OCI-LY3 (cell line): ENCODE data around the gene LRRC74B.

Experiments
- H2AFZ ChIP-seq: fragments of 200-600, 300-600 bp; shearing (Covaris generic); 2 replicates; pipeline ENCODE4 v1.6.0; 2014; ENCODE audit warnings: antibody characterized with exemption, low read depth, low read length
- H3K27ac ChIP-seq: fragments of 200-600, 300-600 bp; sonication (generic); 2 replicates; pipeline ENCODE4 v1.5.1; 2014; ENCODE audit warnings: mild to moderate bottlenecking, low read length, moderate library complexity, mixed read lengths
- H3K27me3 ChIP-seq: fragments of 200-600, 300-600 bp; sonication (generic); 2 replicates; pipeline ENCODE4 v1.6.1; 2014; ENCODE audit warnings: low read depth, low read length, mixed read lengths
- H3K36me3 ChIP-seq: fragments of 200-600, 300-600 bp; sonication (generic); replicated peaks from 2 replicates; pipeline ENCODE3; 2014; ENCODE audit warnings: low read depth, low read length, mixed read lengths
- H3K4me1 ChIP-seq: fragments of 300-600, 200-600 bp; sonication (generic); 2 replicates; pipeline ENCODE4 v1.6.1; 2014; ENCODE audit warnings: low read length, mixed read lengths
- H3K4me2 ChIP-seq: fragments of 200-600, 300-600 bp; sonication (generic); 2 replicates; pipeline ENCODE4 v1.6.1; 2014; ENCODE audit warnings: low read length, mixed read lengths
- H3K4me3 ChIP-seq: fragments of 300-600, 200-600 bp; sonication (generic); 2 replicates; pipeline ENCODE4 v1.5.1; 2014; ENCODE audit warnings: antibody characterized with exemption, mild to moderate bottlenecking, low read length, moderate library complexity
- H3K79me2 ChIP-seq: fragments of 300-600, 200-600 bp; shearing (Covaris generic); 2 replicates; pipeline ENCODE4 v1.6.1; 2014; ENCODE audit warnings: mild to moderate bottlenecking, low read length, mixed read lengths
- H3K9ac ChIP-seq: fragments of 300-600, 200-600 bp; shearing (Covaris generic); 2 replicates; pipeline ENCODE4 v1.6.0; 2014; ENCODE audit warnings: mild to moderate bottlenecking, low read length, moderate library complexity
- H3K9me3 ChIP-seq: fragments of 200-600, 300-600 bp; shearing (Covaris generic); 2 replicates; pipeline ENCODE4 v1.6.1; 2014; ENCODE audit warnings: low read length, mixed read lengths; ENCODE audit not compliant: insufficient read depth
- H4K20me1 ChIP-seq: fragments of 200-600, 300-600 bp; sonication (generic); 2 replicates; pipeline ENCODE4 v1.6.1; 2016; ENCODE audit warnings: low read length, mixed read lengths; ENCODE audit not compliant: insufficient read depth
- CTCF ChIP-seq: fragments of 200-600, 300-600 bp; sonication (generic); IDR thresholded peaks from 2 replicates; pipeline ENCODE4 v1.5.1; 2014; ENCODE audit warnings: antibody characterized with exemption, low read length, low read depth
- EZH2phosphoT487 ChIP-seq: fragments of 200-600 bp; shearing (Covaris generic); IDR thresholded peaks from 2 replicates; pipeline ENCODE4 v1.6.1; 2018; ENCODE audit warnings: antibody characterized with exemption, mixed run types, low read depth

LRRC74B gene

GRCh38 chr22:21029486-21030025, 16.2 kb upstream of the LRRC74B start:
- H2AFZ ChIP-seq = no peak overlapping the region
- H3K9me3 ChIP-seq = no peaks in the 10 kb centered on the region
- no peaks in the 10 kb centered on the region for H4K20me1 ChIP-seq
- no peak overlapping the region for H3K4me3 ChIP-seq
- no peaks in the 10 kb centered on the region for H3K27me3 ChIP-seq
- H3K36me3 ChIP-seq = no peaks in the 10 kb centered on the region
- H3K4me1 ChIP-seq = no peaks in the 10 kb centered on the region
- TF ChIP-seq CTCF (no peak), EZH2phosphoT487 (no peak)
- no peaks in the 10 kb centered on the region for H3K79me2 ChIP-seq
- no peak overlapping the region for H3K9ac ChIP-seq
- H3K27ac ChIP-seq = no peak overlapping the region
- no peak overlapping the region for H3K4me2 ChIP-seq

GRCh38 chr22:21030032-21030431, 15.7 kb upstream of the LRRC74B start:
- no peaks in the 10 kb centered on the region for H3K9me3 ChIP-seq
- H3K36me3 ChIP-seq = no peaks in the 10 kb centered on the region
- H3K79me2 ChIP-seq = no peaks in the 10 kb centered on the region
- no peak overlapping the region for H3K4me2 ChIP-seq
- no peaks in the 10 kb centered on the region for H3K4me1 ChIP-seq
- no peaks in the 10 kb centered on the region for H3K27me3 ChIP-seq
- H4K20me1 ChIP-seq = no peaks in the 10 kb centered on the region
- H3K27ac ChIP-seq = no peak overlapping the region
- H3K9ac ChIP-seq = no peak overlapping the region
- TF ChIP-seq CTCF = no peak
- no peak for TF ChIP-seq EZH2phosphoT487
- no peak overlapping the region for H2AFZ ChIP-seq
- H3K4me3 ChIP-seq = no peak overlapping the region

GRCh38 chr22:21030621-21031544, 14.9 kb upstream of the LRRC74B start:
- Histone ChIP-seq H3K36me3 (no peaks in the 10 kb centered on the region), H3K4me2 (no peak overlapping the region), H3K27ac (no peak overlapping the region), H3K9ac (no peak overlapping the region), H4K20me1 (no peaks in the 10 kb centered on the region), H3K4me3 (no peak overlapping the region), H3K27me3 (0 out of 2 replicates have a peak, but pooled peaks cover 3% of the 10 kb centered on the region), H3K4me1 (peaks cover 6% of the 10 kb centered on the region), H3K9me3 (no peaks in the 10 kb centered on the region), H2AFZ (no peak overlapping the region), H3K79me2 (no peaks in the 10 kb centered on the region)
- TF ChIP-seq CTCF = no peak
- no peak for TF ChIP-seq EZH2phosphoT487

GRCh38 chr22:21031545-21032036, 14.2 kb upstream of the LRRC74B start:
- Histone ChIP-seq H3K9ac (no peak overlapping the region), H3K4me1 (peaks cover 11% of the 10 kb centered on the region), H4K20me1 (no peaks in the 10 kb centered on the region), H3K9me3 (no peaks in the 10 kb centered on the region), H3K79me2 (no peaks in the 10 kb centered on the region), H3K36me3 (no peaks in the 10 kb centered on the region), H3K4me2 (no peak overlapping the region), H3K27ac (no peak overlapping the region), H2AFZ (no peak overlapping the region), H3K4me3 (no peak overlapping the region), H3K27me3 (0 out of 2 replicates have a peak, but pooled peaks cover 3% of the 10 kb centered on the region)
- TF ChIP-seq CTCF (no peak), EZH2phosphoT487 (no peak)
